Transverse colon (tissue), 4 donors: ENCODE results near the gene ZNF500.

Experiments
- CTCF ChIP-seq, 5 experiments: fragments of 200-600 bp in 3 of 5; fragments of 450-650 bp in 2 of 5; sonication (generic) in 3 of 5; IDR thresholded peaks; 1 replicate in 2 of 5; 2 replicates in 3 of 5; pipeline ENCODE4 v1.5.1; 2016 to 2017; ENCODE audit warnings: antibody characterized with exemption in 5 of 5, inconsistent platforms in 3 of 5, mild to moderate bottlenecking in 2 of 5, moderate library complexity in 1 of 5
- EP300 ChIP-seq: sonication (generic); formaldehyde crosslinking; IDR thresholded peaks from one replicate; pipeline ENCODE4 v1.6.1; 2017; ENCODE audit warnings: antibody characterized with exemption, low read depth
- POLR2A ChIP-seq: fragments of 450-650 bp; IDR thresholded peaks from one replicate; pipeline ENCODE4 v1.6.1; 2016; ENCODE audit warnings: antibody characterized with exemption, mild to moderate bottlenecking, moderate library complexity
- POLR2AphosphoS5 ChIP-seq, 3 donors: sonication (generic); formaldehyde crosslinking; IDR thresholded peaks; one replicate each; pipeline ENCODE4 v1.6.1; 2016; ENCODE audit warnings: antibody characterized with exemption in 3 of 3

- no peak for TF ChIP-seq POLR2AphosphoS5 (IDR thresholded peaks at IDR 0.05)
- TF ChIP-seq CTCF (IDR thresholded peaks at IDR 0.05): no peak
- no peak for TF ChIP-seq EP300
- no peak for TF ChIP-seq POLR2A
Observed at GRCh38 chr16:4724661-4725270, 42.2 kb downstream of the ZNF500 start.
